HFFc6 (cell line): Measurements from ENCODE around the gene MSL1. TPM values are rescaled to one million over a fixed set of nuclear protein-coding genes. Genes with fewer than 3 reads are reported as not detected.
A peak's percentile ranks its signal among the peaks of the same experiment; 100 is the strongest.

Source experiments
- DNase-seq: peaks from one replicate; pipeline ENCODE4 v3.0.0-alpha.2; 2018
- H3K27ac Mint-ChIP-seq: 2 replicates; pipeline ENCODE4 v1.8.0; 2020; ENCODE audit warnings: mild to moderate bottlenecking, mixed read lengths
- H3K27me3 Mint-ChIP-seq: 2 replicates; pipeline ENCODE4 v1.8.0; 2021; ENCODE audit warnings: mild to moderate bottlenecking, moderate library complexity, mixed read lengths; ENCODE audit not compliant: insufficient read depth
- H3K36me3 Mint-ChIP-seq: 2 replicates; pipeline ENCODE4 v1.8.0; 2021; ENCODE audit warnings: low read depth, mixed read lengths
- H3K4me1 Mint-ChIP-seq: 2 replicates; pipeline ENCODE4 v1.8.0; 2020; ENCODE audit warnings: low read depth, mixed read lengths
- H3K4me3 Mint-ChIP-seq: 2 replicates; pipeline ENCODE4 v1.8.0; 2020; ENCODE audit warnings: mild to moderate bottlenecking, moderate library complexity, mixed read lengths
- H3K9me3 Mint-ChIP-seq: 2 replicates; pipeline ENCODE4 v1.8.0; 2020; ENCODE audit warnings: mild to moderate bottlenecking, mixed read lengths
- CTCF ChIP-seq: fragments of 200-600 bp; sonication (generic); IDR thresholded peaks from 2 replicates; pipeline ENCODE4 v1.5.0; 2021; ENCODE audit warnings: antibody characterized with exemption, mild to moderate bottlenecking
- total RNA-seq, 6 experiments: library from RNA; stranded (reverse); fragmentation: NEBNext Ultra II Directional; extraction: Animal tissue kit (Norgen Biotek cat#: 25700); gene quantifications; 2 replicates in 1 of 6; 3 replicates in 5 of 6; pipeline ENCODE4 v1.2.3, GENCODE V29; 2021

Gene MSL1
- total RNA-seq, 6 experiments from 2014 or later, result 61.2 to 67.8 (median 65.5) TPM

- Mint-ChIP-seq H3K27ac (peak overlapping the region; percentile 98), H3K4me3 (peak overlapping the region; percentile 100), H3K36me3 (peaks cover 20% of the 10 kb centered on the region), H3K27me3 (peaks cover 9% of the 10 kb centered on the region), H3K9me3 (no peaks in the 10 kb centered on the region), H3K4me1 (peaks cover 66% of the 10 kb centered on the region)
- TF ChIP-seq CTCF, result no peak
- DNase-seq, result no peak
These were observed 20.2 kb upstream of the MSL1 start for GRCh38 chr17:40101367-40102210.

GRCh38 chr17:40103071-40103661, 18.6 kb upstream of the MSL1 start:
- no peaks in the 10 kb centered on the region for H3K9me3 Mint-ChIP-seq
- no peak overlapping the region for H3K27ac Mint-ChIP-seq
- H3K27me3 Mint-ChIP-seq, result peaks cover 8% of the 10 kb centered on the region
- H3K36me3 Mint-ChIP-seq, result peaks cover 6% of the 10 kb centered on the region; the same call in 1 of the 2 replicates
- H3K4me1 Mint-ChIP-seq, result peaks cover 66% of the 10 kb centered on the region
- no peak for TF ChIP-seq CTCF
- no peak for DNase-seq
- H3K4me3 Mint-ChIP-seq, result no peak overlapping the region

GRCh38 chr17:40103688-40104087, 18.1 kb upstream of the MSL1 start:
- peaks cover 6% of the 10 kb centered on the region; the same call in 1 of the 2 replicates for H3K36me3 Mint-ChIP-seq
- H3K4me1 Mint-ChIP-seq, result peaks cover 66% of the 10 kb centered on the region
- H3K27me3 Mint-ChIP-seq, result peaks cover 8% of the 10 kb centered on the region
- H3K9me3 Mint-ChIP-seq, result no peaks in the 10 kb centered on the region
- no peak for DNase-seq
- no peak overlapping the region for H3K4me3 Mint-ChIP-seq
- TF ChIP-seq CTCF, result no peak
- H3K27ac Mint-ChIP-seq, result no peak overlapping the region

GRCh38 chr17:40104594-40105486, 16.9 kb upstream of the MSL1 start:
- H3K4me1 Mint-ChIP-seq, result peaks cover 70% of the 10 kb centered on the region

More at GRCh38 chr17:40104594-40105486, 16.9 kb upstream of the MSL1 start:
- Mint-ChIP-seq H3K36me3 (peaks cover 3% of the 10 kb centered on the region; the same call in 1 of the 2 replicates), H3K4me3 (no peak overlapping the region), H3K9me3 (no peaks in the 10 kb centered on the region), H3K27ac (no peak overlapping the region), H3K27me3 (peaks cover 8% of the 10 kb centered on the region)
- no peak for TF ChIP-seq CTCF
- no peak for DNase-seq
